GM19328 (cell line): ENCODE measurements around the gene CTSF.
"Not testable (repeated sequence)": the region's sequence is repeated elsewhere in the genome, so short reads cannot be mapped to it uniquely, and the experiment has no call there.

ENCODE experiments used
- ATAC-seq: cut with Tn5 transposase; IDR thresholded peaks from one replicate; pipeline ENCODE4 v1.9.1; 2021; ENCODE audit warnings: mild to moderate bottlenecking, moderate library complexity; ENCODE audit not compliant: unreplicated experiment

The CTSF gene

DNA sequence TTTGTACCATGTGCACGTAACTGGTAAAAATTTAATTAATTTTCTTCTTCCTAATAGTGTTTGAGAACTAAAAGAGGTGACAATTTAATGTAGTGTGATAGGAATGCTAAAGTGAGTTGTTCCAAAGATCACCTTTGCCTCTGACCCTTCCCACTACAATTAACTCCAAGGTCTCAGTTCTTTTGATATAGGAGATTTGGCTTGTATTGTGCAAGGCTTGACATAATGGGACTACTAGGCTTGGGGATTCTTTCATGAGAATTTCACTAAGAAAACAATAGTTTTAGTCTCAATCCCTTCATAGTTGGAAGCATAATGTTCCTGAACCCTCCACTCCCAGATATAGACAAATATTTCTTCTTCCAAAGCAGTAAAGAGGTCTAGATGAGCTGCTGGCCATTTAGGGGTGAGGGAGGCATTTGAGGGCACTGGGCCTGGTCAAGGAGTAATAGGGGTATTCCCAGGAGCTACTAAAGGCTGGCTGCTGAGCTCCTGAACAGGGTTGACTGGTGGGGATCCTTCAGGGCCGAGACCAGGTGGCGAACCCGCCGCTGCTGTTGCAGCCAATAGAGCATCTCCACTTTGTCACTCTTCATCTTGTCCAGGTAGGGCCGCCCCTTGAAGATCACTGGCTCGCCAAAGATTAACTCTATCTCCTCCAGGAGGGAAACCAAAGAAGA, 21.7 kb upstream of the CTSF start:
- no peak for ATAC-seq

DNA sequence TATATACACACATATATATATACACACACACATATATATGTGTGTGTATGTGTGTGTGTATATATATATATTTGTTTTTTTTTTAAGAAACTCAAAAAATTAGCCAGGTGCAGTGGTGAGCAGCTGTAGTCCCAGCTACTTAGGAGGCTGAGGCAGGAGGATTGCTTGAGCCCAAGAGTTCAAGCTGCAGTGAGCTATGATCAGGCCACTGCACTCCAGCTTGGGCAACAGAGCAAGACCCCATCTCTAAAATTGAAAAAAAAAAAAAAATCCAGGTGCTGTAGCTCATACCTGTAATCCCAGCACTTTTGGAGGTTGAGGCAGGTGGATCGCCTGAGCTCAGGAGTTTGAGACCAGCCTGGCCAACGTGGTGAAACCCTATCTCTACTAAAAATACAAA, 20.9 kb upstream of the CTSF start:
- not testable (repeated sequence) for ATAC-seq

- ATAC-seq: no peak
These were observed 17.7 kb upstream of the CTSF start for GRCh38 chr11:66586136-66586535.

DNA sequence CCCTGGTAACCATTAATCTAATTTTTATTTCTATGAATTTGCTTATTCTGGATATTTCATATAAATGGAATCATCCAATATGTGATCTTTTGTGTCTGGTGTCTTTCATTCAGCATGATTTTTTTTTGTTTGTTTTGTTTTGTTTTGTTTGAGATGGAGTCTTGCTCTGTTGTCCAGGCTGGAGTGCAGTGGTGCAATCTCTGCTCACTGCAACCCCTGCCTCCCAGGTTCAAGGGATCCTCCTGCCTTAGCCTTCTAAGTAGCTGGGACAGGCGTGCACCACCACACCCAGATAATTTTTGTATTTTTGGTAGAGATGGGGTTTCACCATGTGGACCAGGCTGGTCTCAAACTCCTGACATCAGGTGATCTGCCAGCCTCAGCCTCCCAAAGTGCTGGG, 17.0 kb upstream of the CTSF start:
- ATAC-seq: not testable (repeated sequence)

- not testable (repeated sequence) for ATAC-seq
These were observed 14.2 kb upstream of the CTSF start for GRCh38 chr11:66582565-66583147.

GRCh38 chr11:66581261-66581660, 12.9 kb upstream of the CTSF start:
- ATAC-seq: no peak

- ATAC-seq: no peak
These were observed 12.4 kb upstream of the CTSF start for GRCh38 chr11:66580803-66581202.

GRCh38 chr11:66579017-66579606, 10.7 kb upstream of the CTSF start:
- no peak for ATAC-seq

GRCh38 chr11:66570850-66571180, 2.4 kb upstream of the CTSF start:
- no peak for ATAC-seq

DNA sequence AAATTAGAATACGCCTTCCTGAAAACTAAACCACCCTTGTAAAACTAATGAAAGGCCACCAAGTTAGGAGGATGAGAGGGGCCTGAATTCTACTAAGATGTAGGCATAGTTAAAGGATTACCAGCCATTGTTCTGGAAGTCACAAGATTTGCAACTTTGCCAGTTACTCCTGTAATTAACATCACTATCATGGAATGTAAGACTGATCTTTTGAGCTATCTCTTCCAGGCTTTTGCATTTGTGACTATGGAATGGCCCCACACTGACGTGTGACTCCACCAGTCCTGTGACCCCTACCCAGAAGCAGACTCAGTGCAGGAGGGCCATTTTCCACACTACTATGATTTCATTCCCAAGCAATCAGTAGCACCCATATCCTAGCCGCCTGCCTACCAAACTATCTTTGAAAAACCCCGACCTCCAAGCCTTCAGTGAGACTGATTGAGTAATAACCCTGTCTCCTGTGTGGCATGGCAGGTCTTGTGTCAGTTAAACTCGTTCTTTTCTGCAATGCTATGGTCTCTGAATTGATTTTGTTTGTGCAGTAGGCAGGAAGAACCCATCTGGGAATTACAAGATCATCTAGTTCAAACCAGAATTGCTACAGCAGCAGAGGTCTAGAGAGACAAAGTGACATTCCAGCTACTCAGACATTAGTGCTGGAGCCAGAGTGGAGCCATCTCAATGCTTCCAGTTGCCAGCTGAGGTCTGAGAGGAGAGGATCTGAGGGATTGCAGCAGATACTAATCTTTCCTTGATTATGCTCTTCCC, 1.9 kb upstream of the CTSF start:
- no peak for ATAC-seq

- ATAC-seq: no peak
These were observed 670 bp upstream of the CTSF start for GRCh38 chr11:66569076-66569475.

- ATAC-seq: no peak
These were observed 651 bp downstream of the CTSF start for GRCh38 chr11:66567787-66568123.

DNA sequence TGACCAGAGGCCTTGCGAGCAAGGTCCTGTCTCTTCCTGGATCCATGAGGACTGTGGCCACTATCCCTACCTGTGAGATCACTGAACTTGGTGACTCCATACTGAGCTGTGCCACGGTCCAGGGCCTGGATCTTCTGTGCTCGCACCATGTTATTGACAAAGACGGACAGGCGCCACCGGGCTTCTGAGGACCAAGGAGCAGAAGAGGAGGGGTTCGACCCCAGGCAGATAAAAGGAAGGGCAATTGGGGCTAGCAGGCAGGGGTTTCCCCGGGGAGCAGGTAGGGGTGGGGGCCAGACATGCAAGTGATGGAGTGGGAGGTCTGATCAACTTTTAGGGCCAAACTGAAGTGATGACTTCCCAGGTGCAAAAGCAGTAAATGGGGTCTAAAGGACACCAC, 2.2 kb downstream of the CTSF start:
- ATAC-seq: no peak

GRCh38 chr11:66564984-66565383, 3.4 kb downstream of the CTSF start:
- no peak for ATAC-seq

DNA sequence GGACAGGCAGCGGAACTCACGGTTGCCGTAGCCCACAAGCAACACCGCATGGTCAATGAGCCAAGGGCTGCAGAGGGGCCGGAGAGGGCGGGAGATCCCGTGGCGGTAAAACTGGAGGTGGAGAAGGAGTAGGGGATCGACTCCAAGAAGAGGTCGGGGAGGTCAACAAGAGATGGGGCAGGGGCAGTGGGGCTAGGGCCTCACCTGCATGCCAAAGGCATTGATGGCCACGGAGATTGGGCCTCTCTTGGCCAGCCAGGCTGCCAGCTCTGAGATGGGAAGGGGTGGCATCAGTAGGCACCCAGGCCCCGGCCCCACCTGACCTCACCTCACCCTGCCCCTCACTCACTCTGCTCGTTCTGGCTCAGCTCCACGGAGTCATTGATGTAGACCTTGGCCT, 3.9 kb downstream of the CTSF start:
- no peak for ATAC-seq

DNA sequence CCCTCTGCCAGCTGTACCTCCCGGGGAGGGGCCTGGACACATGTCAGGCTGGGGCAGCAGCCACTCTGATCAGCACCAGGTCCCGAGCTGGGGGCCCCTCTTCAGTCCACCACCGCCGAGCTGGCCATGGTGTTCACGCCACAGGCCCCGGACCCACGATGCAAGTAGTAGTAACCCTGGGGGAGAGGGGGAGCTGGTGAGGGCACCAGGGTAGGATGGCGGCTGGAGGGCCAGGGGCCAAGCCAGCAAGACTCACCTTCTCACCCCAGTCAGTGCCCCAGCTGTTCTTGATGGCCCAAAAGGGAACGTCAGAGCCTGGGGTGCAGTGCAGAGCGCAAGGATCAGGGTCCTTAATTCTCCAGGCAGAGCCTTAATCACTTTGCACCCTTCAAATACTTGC, 4.6 kb downstream of the CTSF start:
- no peak for ATAC-seq

DNA sequence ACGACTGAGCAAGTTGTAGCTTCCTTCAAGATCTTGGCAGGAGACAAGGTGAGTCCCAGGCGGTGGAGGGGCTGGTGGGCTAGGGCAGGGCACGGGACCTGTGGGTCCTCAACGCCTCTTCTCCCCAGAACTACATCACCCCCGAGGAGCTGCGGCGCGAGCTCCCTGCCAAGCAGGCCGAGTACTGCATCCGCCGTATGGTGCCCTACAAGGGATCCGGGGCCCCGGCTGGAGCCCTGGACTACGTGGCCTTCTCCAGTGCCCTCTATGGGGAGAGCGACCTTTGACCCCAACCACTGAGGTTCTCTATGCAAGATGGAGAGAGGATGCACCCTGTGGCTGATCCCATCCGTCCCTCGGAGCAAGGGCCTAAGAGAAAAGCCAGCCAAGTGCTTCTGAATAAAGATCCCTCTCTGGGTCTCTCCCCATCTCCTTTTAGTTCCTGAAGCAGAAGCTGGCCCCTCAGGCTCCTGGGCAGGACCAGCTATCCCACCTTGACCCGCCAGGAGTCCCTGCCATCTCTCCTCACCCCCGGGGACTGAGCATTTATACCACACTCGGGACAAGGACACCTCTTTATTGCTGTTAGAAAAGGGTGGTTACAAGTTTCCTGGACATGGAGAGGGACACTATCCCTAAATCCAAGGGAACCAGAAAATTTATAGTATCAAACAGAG, 5.4 kb downstream of the CTSF start:
- ATAC-seq: no peak

- ATAC-seq: no peak
These were observed 6.1 kb downstream of the CTSF start for GRCh38 chr11:66562275-66562674.

- no peak for ATAC-seq
These were observed 6.5 kb downstream of the CTSF start for GRCh38 chr11:66561975-66562248.

DNA sequence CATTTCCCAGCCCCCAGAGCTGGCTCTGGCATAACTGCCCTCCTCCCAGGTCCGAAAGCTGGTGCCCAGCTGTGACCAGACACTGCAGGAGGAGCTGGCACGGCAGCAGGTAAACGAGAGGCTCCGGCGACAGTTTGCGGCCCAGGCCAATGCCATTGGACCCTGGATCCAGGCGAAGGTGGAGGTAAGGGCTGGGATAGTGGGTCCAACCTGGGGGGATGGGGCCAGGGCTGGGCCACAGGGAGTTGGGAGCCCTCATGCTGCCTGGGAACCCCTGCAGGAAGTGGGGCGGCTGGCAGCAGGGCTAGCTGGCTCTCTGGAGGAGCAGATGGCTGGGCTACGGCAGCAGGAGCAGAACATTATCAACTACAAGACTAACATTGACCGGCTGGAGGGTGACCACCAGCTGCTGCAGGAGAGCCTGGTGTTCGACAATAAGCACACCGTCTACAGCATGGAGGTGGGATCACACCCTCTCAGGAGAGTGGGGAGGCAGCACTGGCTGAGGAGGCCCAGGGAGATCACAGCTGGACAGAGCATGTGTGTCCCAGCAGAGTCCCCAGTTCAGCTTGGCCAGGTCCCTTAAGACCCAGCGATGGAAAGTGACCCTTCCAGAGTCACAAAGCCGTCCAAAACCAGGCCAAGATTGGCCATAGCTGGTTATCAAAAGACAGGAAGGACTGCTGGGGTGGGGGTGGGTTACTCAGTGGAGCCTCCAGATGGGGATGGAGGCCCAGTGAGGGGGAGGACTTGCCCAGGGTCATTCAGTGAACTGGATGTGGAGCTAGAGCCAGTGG, 7.0 kb downstream of the CTSF start:
- no peak for ATAC-seq
